HEK293 (cell line): Measurements from ENCODE around the gene C17orf67.

ENCODE experiments used
- CTCF ChIA-PET: fragments of 350-600 bp; formaldehyde crosslinking; extraction: SDS; loops from one replicate; lab custom pipeline; 2021; ENCODE audit warnings: antibody characterized with exemption; lab: Yijun Ruan, JAX
- POLR2A ChIA-PET: fragments of 300-600 bp; formaldehyde crosslinking; extraction: SDS; loops from one replicate; lab custom pipeline; 2020; ENCODE audit warnings: antibody characterized with exemption, inconsistent platforms; lab: Yijun Ruan, JAX
- H3K27ac ChIP-seq: fragments of 200-500 bp; sonication (Bioruptor generic); 2 replicates; pipeline ENCODE4 v1.5.1; 2014; ENCODE audit warnings: low read depth, low read length, control low read depth, inconsistent platforms; ENCODE audit errors: extremely low read depth
- H3K36me3 ChIP-seq, 2 experiments: fragments of 200-500 bp in 1 of 2; sonication (Bioruptor generic) in 1 of 2; 1 replicate in 1 of 2; 2 replicates in 1 of 2; pipeline ENCODE4 v1.5.1; 2014 to 2017; ENCODE audit warnings: inconsistent platforms in 2 of 2, low read length in 2 of 2; ENCODE audit not compliant: control insufficient read depth in 2 of 2, insufficient read depth in 1 of 2
- H3K4me1 ChIP-seq: fragments of 200-500 bp; sonication (Bioruptor generic); 2 replicates; pipeline ENCODE4 v1.5.1; 2014; ENCODE audit warnings: mild to moderate bottlenecking, low read length, inconsistent platforms; ENCODE audit not compliant: control insufficient read depth, insufficient read depth
- H3K4me3 ChIP-seq: 2 replicates; pipeline ENCODE4 v1.5.1; 2011; ENCODE audit warnings: low read depth, mild to moderate bottlenecking, control low read depth, low read length, moderate library complexity
- H3K9me3 ChIP-seq: fragments of 200-500 bp; sonication (Bioruptor generic); 2 replicates; pipeline ENCODE4 v1.5.1; 2014; ENCODE audit warnings: low read depth, low read length, inconsistent platforms; ENCODE audit not compliant: control insufficient read depth, insufficient read depth
- ATF2 ChIP-seq: fragments of 450-650 bp; formaldehyde crosslinking; IDR thresholded peaks from 2 replicates; pipeline ENCODE4 v1.5.1; 2016; ENCODE audit warnings: missing biosample characterization, missing genetic modification characterization, low read depth
- KLF16 ChIP-seq: fragments of 450-650 bp; formaldehyde crosslinking; IDR thresholded peaks from 2 replicates; pipeline ENCODE4 v1.5.1; 2017; ENCODE audit warnings: missing biosample characterization, missing genetic modification characterization
- PRDM2 ChIP-seq: fragments of 450-650 bp; formaldehyde crosslinking; IDR thresholded peaks from 2 replicates; pipeline ENCODE4 v1.5.1; 2016; ENCODE audit warnings: missing biosample characterization, missing genetic modification characterization, borderline replicate concordance
- TRIM28 ChIP-seq: IDR thresholded peaks from 2 replicates; pipeline ENCODE4 v1.6.1; 2011; ENCODE audit warnings: low read length, control low read depth, borderline replicate concordance
- ZBTB20 ChIP-seq: fragments of 450-650 bp; formaldehyde crosslinking; IDR thresholded peaks from 2 replicates; pipeline ENCODE4 v1.5.1; 2016; ENCODE audit warnings: missing biosample characterization, missing genetic modification characterization
- ZBTB26 ChIP-seq: fragments of 450-650 bp; formaldehyde crosslinking; optimal IDR thresholded peaks from 2 replicates; pipeline ENCODE3; 2016; ENCODE audit warnings: missing biosample characterization, mild to moderate bottlenecking, missing genetic modification characterization
- ZBTB7A ChIP-seq: fragments of 450-650 bp; formaldehyde crosslinking; IDR thresholded peaks from 2 replicates; pipeline ENCODE4 v1.5.1; 2016; ENCODE audit warnings: low read depth, missing biosample characterization, missing genetic modification characterization
- ZNF140 ChIP-seq: fragments of 450-650 bp; formaldehyde crosslinking; IDR thresholded peaks from 2 replicates; pipeline ENCODE4 v1.5.1; 2016; ENCODE audit warnings: missing biosample characterization, missing genetic modification characterization
- ZNF416 ChIP-seq: fragments of 450-650 bp; formaldehyde crosslinking; IDR thresholded peaks from 2 replicates; pipeline ENCODE4 v1.5.1; 2016; ENCODE audit warnings: missing biosample characterization, missing genetic modification characterization
- ZNF433 ChIP-seq: fragments of 450-650 bp; formaldehyde crosslinking; IDR thresholded peaks from 2 replicates; pipeline ENCODE4 v1.5.1; 2016; ENCODE audit warnings: missing biosample characterization, missing genetic modification characterization, low read depth
- ZNF677 ChIP-seq: fragments of 450-650 bp; IDR thresholded peaks from 2 replicates; pipeline ENCODE4 v1.5.0; 2018; ENCODE audit warnings: missing biosample characterization, mild to moderate bottlenecking, missing genetic modification characterization, moderate library complexity
- TF ChIP-seq, protein P1 (sequence below): fragments of 450-650 bp; IDR thresholded peaks from 2 replicates; pipeline ENCODE4 v1.5.1; 2018; ENCODE audit warnings: missing biosample characterization, missing genetic modification characterization

C17orf67 gene

GRCh38 chr17:56779322-56779721 lies 54.4 kb downstream of the C17orf67 start (continued):
- TF ChIP-seq ZBTB26 (tag by site-specific recombination) = no peak
- no peak for TF ChIP-seq ZNF433 (tag by site-specific recombination)

GRCh38 chr17:56778898-56779297 lies 54.8 kb downstream of the C17orf67 start:
- Histone ChIP-seq H3K9me3 (no peaks in the 10 kb centered on the region), H3K4me1 (no peaks in the 10 kb centered on the region; the same call in 1 of the 2 replicates), H3K27ac (no peak overlapping the region), H3K4me3 (no peak overlapping the region), H3K36me3 (no peaks in the 10 kb centered on the region)
- ChIA-PET POLR2A (interaction anchor here (0.5 kb wide), 1 partner anchor 180 kb away, joined by 3 read pairs; no protein-coding TSS in a partner anchor), CTCF (interaction anchor here (0.6 to 4.9 kb wide), 10 partner anchors 8 to 1099 kb away, joined by 3 to 65 read pairs (median 8); no protein-coding TSS in a partner anchor)
- TF ChIP-seq ATF2 = peak; percentile 76
- TF ChIP-seq, protein P1, sequence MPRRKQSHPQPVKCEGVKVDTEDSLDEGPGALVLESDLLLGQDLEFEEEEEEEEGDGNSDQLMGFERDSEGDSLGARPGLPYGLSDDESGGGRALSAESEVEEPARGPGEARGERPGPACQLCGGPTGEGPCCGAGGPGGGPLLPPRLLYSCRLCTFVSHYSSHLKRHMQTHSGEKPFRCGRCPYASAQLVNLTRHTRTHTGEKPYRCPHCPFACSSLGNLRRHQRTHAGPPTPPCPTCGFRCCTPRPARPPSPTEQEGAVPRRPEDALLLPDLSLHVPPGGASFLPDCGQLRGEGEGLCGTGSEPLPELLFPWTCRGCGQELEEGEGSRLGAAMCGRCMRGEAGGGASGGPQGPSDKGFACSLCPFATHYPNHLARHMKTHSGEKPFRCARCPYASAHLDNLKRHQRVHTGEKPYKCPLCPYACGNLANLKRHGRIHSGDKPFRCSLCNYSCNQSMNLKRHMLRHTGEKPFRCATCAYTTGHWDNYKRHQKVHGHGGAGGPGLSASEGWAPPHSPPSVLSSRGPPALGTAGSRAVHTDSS (tag by site-specific recombination) = peak; percentile 86
- no peak for TF ChIP-seq KLF16 (tag by site-specific recombination)

DNA sequence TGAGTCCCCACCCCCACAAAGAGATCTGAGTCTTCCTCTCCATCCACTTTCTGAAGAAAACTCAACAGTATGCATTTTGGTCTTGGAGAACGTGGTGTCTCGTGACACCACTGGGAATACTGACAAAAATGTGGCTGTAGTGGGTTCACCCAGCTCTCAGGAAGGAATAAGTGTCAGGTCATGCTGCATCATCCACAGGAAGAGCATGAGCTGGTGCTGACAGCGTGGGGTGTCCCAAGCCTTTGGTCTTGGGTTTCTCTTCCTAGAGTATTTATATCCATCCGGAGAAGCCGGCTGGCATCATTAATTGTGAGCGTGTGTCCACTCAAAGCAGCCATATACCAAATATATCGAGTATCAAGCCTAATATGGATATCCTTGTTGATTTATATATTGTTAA lies 55.9 kb downstream of the C17orf67 start:
- Histone ChIP-seq H3K9me3 (no peaks in the 10 kb centered on the region), H3K27ac (no peak overlapping the region), H3K36me3 (no peaks in the 10 kb centered on the region), H3K4me1 (no peaks in the 10 kb centered on the region; the same call in 1 of the 2 replicates), H3K4me3 (no peak overlapping the region)
- CTCF ChIA-PET = interaction anchor here (0.6 to 1.5 kb wide), 2 partner anchors 278 to 810 kb away, joined by 3 to 4 read pairs; no protein-coding TSS in a partner anchor
- TF ChIP-seq TRIM28 (no peak), PRDM2 (tag by site-specific recombination) (no peak), ZBTB20 (no peak), ZNF416 (tag by site-specific recombination) (no peak), ZBTB7A (tag by site-specific recombination) (no peak), ZNF677 (tag by site-specific recombination) (no peak), ZNF140 (no peak)
- POLR2A ChIA-PET = no interaction called here
